HG03432 (cell line): ENCODE results near the gene STOML3.

Experiments used
- ATAC-seq: cut with Tn5 transposase; IDR thresholded peaks from one replicate; pipeline ENCODE4 v1.9.1; 2021; ENCODE audit warnings: mild to moderate bottlenecking, moderate library complexity; ENCODE audit not compliant: unreplicated experiment

Gene STOML3

GRCh38 chr13:38993381-38993780, 2.8 kb upstream of the STOML3 start:
- no peak for ATAC-seq

GRCh38 chr13:38981096-38981495, 9.5 kb downstream of the STOML3 start:
- ATAC-seq: no peak

GRCh38 chr13:38980750-38981078, 9.9 kb downstream of the STOML3 start:
- no peak for ATAC-seq

GRCh38 chr13:38979891-38980749, 10.5 kb downstream of the STOML3 start:
- no peak for ATAC-seq

- no peak for ATAC-seq
Measured at GRCh38 chr13:38970380-38971051, 20.1 kb downstream of the STOML3 start.

- ATAC-seq: no peak
Measured at GRCh38 chr13:38969187-38969586, 21.4 kb downstream of the STOML3 start.

- ATAC-seq: no peak
Measured at GRCh38 chr13:38967446-38967845, 23.2 kb downstream of the STOML3 start.

GRCh38 chr13:38965281-38965680, 25.4 kb downstream of the STOML3 start:
- no peak for ATAC-seq

- ATAC-seq: no peak
Measured at GRCh38 chr13:38960175-38960574, 30.5 kb downstream of the STOML3 start.

GRCh38 chr13:38957794-38958592, 32.6 kb downstream of the STOML3 start:
- ATAC-seq: no peak

- no peak for ATAC-seq
Measured at GRCh38 chr13:38954844-38955243, 35.8 kb downstream of the STOML3 start.

GRCh38 chr13:38954291-38954690, 36.3 kb downstream of the STOML3 start:
- no peak for ATAC-seq

GRCh38 chr13:38952827-38953226, 37.8 kb downstream of the STOML3 start:
- no peak for ATAC-seq

- ATAC-seq: no peak
Measured at GRCh38 chr13:38951525-38952313, 38.9 kb downstream of the STOML3 start.

- no peak for ATAC-seq
Measured at GRCh38 chr13:38950987-38951386, 39.6 kb downstream of the STOML3 start.

GRCh38 chr13:38947054-38947453, 43.6 kb downstream of the STOML3 start:
- no peak for ATAC-seq

- ATAC-seq: no peak
Measured at GRCh38 chr13:38944219-38944618, 46.4 kb downstream of the STOML3 start.

GRCh38 chr13:38943231-38943630, 47.4 kb downstream of the STOML3 start:
- no peak for ATAC-seq

GRCh38 chr13:38941353-38941945, 49.2 kb downstream of the STOML3 start:
- no peak for ATAC-seq

- no peak for ATAC-seq
Measured at GRCh38 chr13:38933786-38934185, 56.8 kb downstream of the STOML3 start.
